ENCODE data around the gene CNTNAP5.

CNTNAP5 gene

GRCh38 chr2:124874676-124875075 is 849.6 kb downstream of the CNTNAP5 start:
- no peak overlapping the region for H3K4me3 ChIP-seq (ENCODE audit: low read depth, low read length)
- in situ Hi-C loops (cut with HindIII; ENCODE audit: low pct_ligation_motif_present, low sequenced_read_pairs), result no loop called here

GRCh38 chr2:124875627-124876244 is 850.6 kb downstream of the CNTNAP5 start:
- Histone ChIP-seq H3K27ac (no peak overlapping the region), H3K36me3 (replicated peaks) (no peaks in the 10 kb centered on the region), H3K27me3 (replicated peaks) (no peaks in the 10 kb centered on the region), H3K4me3 (ENCODE audit: low read depth, low read length) (no peak overlapping the region)
- in situ Hi-C loops (cut with HindIII; ENCODE audit: low pct_ligation_motif_present, low sequenced_read_pairs), result no loop called here
- DNase-seq, result no peak
- TF ChIP-seq CTCF (IDR thresholded peaks at IDR 0.05; ENCODE audit: low read depth, low read length, missing control alignments), result no peak

More at GRCh38 chr2:124874676-124875075, 849.6 kb downstream of the CNTNAP5 start:
- Histone ChIP-seq H3K27me3 (replicated peaks) (no peaks in the 10 kb centered on the region), H3K27ac (no peak overlapping the region), H3K36me3 (replicated peaks) (no peaks in the 10 kb centered on the region)
- no peak for DNase-seq
- TF ChIP-seq CTCF (IDR thresholded peaks at IDR 0.05; ENCODE audit: low read depth, low read length, missing control alignments), result no peak

GRCh38 chr2:124877141-124877577 is 852.1 kb downstream of the CNTNAP5 start:
- no peak for TF ChIP-seq CTCF (IDR thresholded peaks at IDR 0.05; ENCODE audit: low read depth, low read length, missing control alignments)
- peak; percentile 41 for DNase-seq
- Histone ChIP-seq H3K27ac (peak overlapping the region; percentile 41), H3K36me3 (replicated peaks) (no peaks in the 10 kb centered on the region), H3K27me3 (replicated peaks) (no peaks in the 10 kb centered on the region), H3K4me3 (ENCODE audit: low read depth, low read length) (no peak overlapping the region)
- in situ Hi-C loops (cut with HindIII; ENCODE audit: low pct_ligation_motif_present, low sequenced_read_pairs), result no loop called here

- Histone ChIP-seq H3K27ac (no peak overlapping the region), H3K36me3 (replicated peaks) (no peaks in the 10 kb centered on the region), H3K4me3 (ENCODE audit: low read depth, low read length) (no peak overlapping the region), H3K27me3 (replicated peaks) (no peaks in the 10 kb centered on the region)
- no peak for TF ChIP-seq CTCF (IDR thresholded peaks at IDR 0.05; ENCODE audit: low read depth, low read length, missing control alignments)
- in situ Hi-C loops (cut with HindIII; ENCODE audit: low pct_ligation_motif_present, low sequenced_read_pairs), result no loop called here
- no peak for DNase-seq
These were observed 854.6 kb downstream of the CNTNAP5 start for GRCh38 chr2:124879640-124880039.

GRCh38 chr2:124880995-124881394 is 855.9 kb downstream of the CNTNAP5 start:
- DNase-seq, result no peak
- no peak for TF ChIP-seq CTCF (IDR thresholded peaks at IDR 0.05; ENCODE audit: low read depth, low read length, missing control alignments)
- Histone ChIP-seq H3K36me3 (replicated peaks) (no peaks in the 10 kb centered on the region), H3K27me3 (replicated peaks) (no peaks in the 10 kb centered on the region), H3K27ac (no peak overlapping the region), H3K4me3 (ENCODE audit: low read depth, low read length) (no peak overlapping the region)
- in situ Hi-C loops (cut with HindIII; ENCODE audit: low pct_ligation_motif_present, low sequenced_read_pairs), result no loop called here

GRCh38 chr2:124882423-124882822 is 857.3 kb downstream of the CNTNAP5 start:
- Histone ChIP-seq H3K4me3 (ENCODE audit: low read depth, low read length) (no peak overlapping the region), H3K36me3 (replicated peaks) (no peaks in the 10 kb centered on the region), H3K27me3 (replicated peaks) (no peaks in the 10 kb centered on the region), H3K27ac (no peak overlapping the region)
- in situ Hi-C loops (cut with HindIII; ENCODE audit: low pct_ligation_motif_present, low sequenced_read_pairs), result no loop called here
- DNase-seq, result no peak
- TF ChIP-seq CTCF (IDR thresholded peaks at IDR 0.05; ENCODE audit: low read depth, low read length, missing control alignments), result no peak

Measured in brain microvascular endothelial cell (primary cell).